Measurements from ENCODE around the gene CAMK2G. TPM values are rescaled to one million over a fixed set of nuclear protein-coding genes. Genes with fewer than 3 reads are reported as not detected.
"Not testable (repeated sequence)": the region's sequence is repeated elsewhere in the genome, so short reads cannot be mapped to it uniquely, and the experiment has no call there.

The CAMK2G gene
- polyA plus RNA-seq, 12 donors: 23.7 to 39.2 (median 31.3) TPM; not detected in 1

GRCh38 chr10:73905256-73906020 is 31.1 kb upstream of the CAMK2G start:
- DNase-seq: no peak

- no peak for DNase-seq
These were observed 28.0 kb upstream of the CAMK2G start for GRCh38 chr10:73902351-73902750.

GRCh38 chr10:73901261-73901660 is 26.9 kb upstream of the CAMK2G start:
- DNase-seq: no peak

DNA sequence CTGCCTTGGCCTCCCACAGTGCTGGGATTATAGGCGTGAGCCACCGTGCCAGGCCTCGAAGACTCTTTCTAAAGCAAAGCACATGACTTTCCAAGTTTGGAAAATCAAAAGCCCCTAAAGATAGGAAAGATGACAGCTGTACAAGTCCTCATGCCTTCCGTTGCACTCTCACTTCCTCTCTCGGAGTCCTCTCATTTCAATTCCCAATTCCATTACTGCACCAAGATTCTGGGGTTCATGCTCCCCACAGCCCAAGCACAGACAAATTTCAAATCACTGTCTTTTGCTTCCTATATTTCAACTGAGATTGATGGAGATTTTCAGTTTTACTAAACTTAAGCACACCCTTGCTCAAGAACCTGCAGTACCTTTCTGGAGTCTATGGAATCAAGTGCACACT is 25.7 kb upstream of the CAMK2G start:
- DNase-seq: no peak

GRCh38 chr10:73899423-73899822 is 25.1 kb upstream of the CAMK2G start:
- DNase-seq: no peak

- no peak for DNase-seq
These were observed 24.5 kb upstream of the CAMK2G start for GRCh38 chr10:73898730-73899410.

- DNase-seq: no peak
These were observed 23.3 kb upstream of the CAMK2G start for GRCh38 chr10:73897693-73898092.

GRCh38 chr10:73895381-73895780 is 21.0 kb upstream of the CAMK2G start:
- not testable (repeated sequence) for DNase-seq

- no peak for DNase-seq
These were observed 20.1 kb upstream of the CAMK2G start for GRCh38 chr10:73894245-73894971.

- DNase-seq: no peak
These were observed 19.1 kb upstream of the CAMK2G start for GRCh38 chr10:73893426-73893825.

GRCh38 chr10:73892310-73893030 is 18.1 kb upstream of the CAMK2G start:
- DNase-seq: no peak

GRCh38 chr10:73891540-73891939 is 17.2 kb upstream of the CAMK2G start:
- DNase-seq: no peak

GRCh38 chr10:73890830-73891229 is 16.5 kb upstream of the CAMK2G start:
- not testable (repeated sequence) for DNase-seq

GRCh38 chr10:73890261-73890660 is 15.9 kb upstream of the CAMK2G start:
- no peak for DNase-seq

DNA sequence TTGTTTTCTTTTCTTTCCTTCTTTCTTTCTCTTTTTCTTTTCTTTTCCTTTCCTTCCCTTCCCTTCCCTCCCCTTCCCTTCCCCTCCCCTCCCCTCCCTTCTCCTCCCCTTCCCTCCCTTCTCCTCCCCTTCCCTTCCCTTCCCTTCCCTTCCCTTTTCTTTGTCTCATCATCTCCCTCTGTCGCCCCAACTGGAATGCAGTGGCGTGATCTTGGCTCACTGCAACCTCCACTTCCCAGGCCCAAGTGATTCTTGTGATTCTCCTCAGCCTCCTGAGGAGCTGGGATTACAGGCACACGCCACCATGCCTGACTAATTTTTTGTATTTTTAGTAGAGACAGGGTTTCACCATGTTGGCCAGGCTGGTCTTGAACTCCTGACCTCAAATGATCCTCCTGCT is 15.1 kb upstream of the CAMK2G start:
- not testable (repeated sequence) for DNase-seq

GRCh38 chr10:73889014-73889413 is 14.7 kb upstream of the CAMK2G start:
- no peak for DNase-seq

DNA sequence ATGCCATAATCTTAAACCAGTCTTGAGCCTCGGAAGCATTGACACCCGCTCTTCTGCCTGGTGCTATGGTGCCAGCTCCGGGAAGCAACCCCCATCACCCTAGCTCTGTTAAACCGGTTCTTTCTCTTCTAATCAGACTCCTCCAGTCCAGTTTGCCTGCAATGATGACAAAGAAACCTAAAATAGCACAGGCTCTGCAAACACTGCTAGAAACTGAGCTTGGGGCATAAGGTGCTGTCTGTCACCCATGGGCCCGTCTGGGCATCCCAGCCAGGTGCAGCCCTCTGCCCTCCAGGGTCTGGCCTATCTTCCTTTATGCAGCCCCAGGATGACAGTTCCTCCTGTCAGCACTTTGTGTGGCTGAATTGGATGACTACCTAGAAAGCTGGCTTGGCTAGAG is 14.2 kb upstream of the CAMK2G start:
- no peak for DNase-seq

GRCh38 chr10:73887294-73888039 is 13.1 kb upstream of the CAMK2G start:
- DNase-seq: peak; percentile 88

DNA sequence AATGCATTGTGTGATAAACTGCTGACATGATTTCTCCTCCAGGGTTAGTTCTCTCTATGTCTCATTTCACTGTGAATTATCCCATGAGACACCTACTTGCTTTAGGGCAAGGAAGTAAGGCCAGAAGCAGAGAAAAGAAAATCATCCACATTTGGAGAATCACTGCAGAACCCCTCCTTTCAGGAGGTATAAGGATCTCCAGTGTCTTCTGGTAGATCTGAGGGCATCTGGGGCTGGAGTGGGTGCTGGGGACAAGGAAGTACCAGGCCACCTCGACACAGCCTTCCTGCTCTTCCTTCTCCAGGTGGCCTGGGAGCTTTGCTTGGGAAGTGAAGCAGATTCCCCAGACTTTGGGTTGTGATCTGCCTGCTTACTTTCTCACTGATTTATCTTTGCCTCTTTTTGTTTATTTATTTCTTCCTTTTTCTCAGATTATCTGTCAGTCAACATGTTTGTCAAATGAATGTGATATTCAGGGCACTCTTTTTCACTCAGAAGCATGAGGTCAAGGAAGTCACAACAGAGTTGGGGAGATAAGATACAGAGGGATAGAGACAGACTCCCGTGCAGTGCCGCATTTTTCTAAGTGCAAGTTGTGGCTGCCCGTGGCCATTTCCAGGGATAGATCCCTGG is 12.4 kb upstream of the CAMK2G start:
- DNase-seq: no peak

DNA sequence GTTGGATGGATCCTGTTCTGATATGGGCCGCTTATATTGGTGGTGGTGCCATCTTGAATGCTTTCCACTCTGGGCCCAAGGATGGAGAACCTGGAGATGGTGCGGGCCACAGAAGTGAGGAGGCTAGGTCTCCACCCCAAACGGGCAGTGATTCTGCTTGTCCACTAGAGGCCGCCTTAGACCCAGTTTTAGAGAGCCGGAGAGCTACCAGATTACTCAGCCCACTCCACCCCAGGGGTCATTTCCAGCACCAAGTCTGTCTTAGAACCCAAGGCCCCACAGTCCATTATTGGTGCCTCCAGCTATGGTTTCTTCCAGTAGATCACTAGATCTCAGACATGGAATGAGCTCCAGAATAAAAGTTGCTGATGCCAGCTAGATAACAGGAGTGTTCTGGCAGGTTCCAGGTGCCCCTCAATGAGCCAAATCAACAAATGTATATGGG is 11.8 kb upstream of the CAMK2G start:
- peak; percentile 86 for DNase-seq

GRCh38 chr10:73884017-73884416 is 9.7 kb upstream of the CAMK2G start:
- DNase-seq: no peak
